ENCODE results near the gene ABCC10. TPM values are rescaled to one million over a fixed set of nuclear protein-coding genes. Genes with fewer than 3 reads are reported as not detected.
"Not testable (repeated sequence)": the region's sequence is repeated elsewhere in the genome, so short reads cannot be mapped to it uniquely, and the experiment has no call there.

Gene ABCC10
- total RNA-seq, 1 donor from 2014 or later: 55.8 TPM

DNA sequence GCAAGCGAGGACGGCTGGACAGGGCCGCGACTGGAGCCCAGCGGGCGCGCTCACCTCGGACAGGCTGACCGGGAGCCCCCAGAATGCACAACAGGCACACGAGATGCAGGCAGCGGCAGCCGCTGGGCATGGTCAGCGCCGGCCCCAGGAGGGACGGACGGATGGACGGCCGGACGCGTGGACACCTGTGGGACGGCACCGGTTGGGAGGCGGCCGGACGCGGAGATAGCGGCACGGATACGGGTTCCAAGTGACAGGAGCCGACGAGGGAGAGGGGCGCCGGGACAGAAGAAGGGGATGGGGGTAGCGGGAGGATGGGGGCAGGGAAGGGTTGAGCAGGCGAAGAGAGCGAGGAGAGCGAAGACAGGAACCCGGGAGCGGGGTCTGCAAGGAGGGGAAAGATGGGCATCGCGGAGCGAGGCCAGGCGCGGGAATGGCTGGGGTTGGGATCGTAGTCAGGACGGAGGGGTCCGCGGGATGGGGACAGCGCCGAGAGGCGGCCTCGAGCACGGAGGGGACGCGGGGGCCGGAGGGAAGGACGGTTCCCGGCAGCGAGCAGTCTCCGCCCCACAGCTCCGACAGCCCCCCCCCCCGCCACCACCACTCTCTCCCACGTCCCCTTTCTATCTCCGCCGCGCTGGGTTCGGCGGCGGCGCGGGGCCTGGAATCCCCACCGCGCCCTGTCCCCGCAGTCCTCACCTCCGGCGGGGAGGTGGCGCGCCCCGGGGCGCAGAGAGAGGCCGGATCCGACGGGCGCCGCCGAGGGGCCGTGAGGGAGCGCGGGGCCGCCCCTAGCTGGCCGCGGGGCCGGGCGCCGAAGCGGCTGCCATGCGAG is 27.6 kb downstream of the ABCC10 start:
- peak overlapping the region; percentile 70 for H3K4me3 Mint-ChIP-seq
- no peaks in the 10 kb centered on the region for H3K9me3 Mint-ChIP-seq

DNA sequence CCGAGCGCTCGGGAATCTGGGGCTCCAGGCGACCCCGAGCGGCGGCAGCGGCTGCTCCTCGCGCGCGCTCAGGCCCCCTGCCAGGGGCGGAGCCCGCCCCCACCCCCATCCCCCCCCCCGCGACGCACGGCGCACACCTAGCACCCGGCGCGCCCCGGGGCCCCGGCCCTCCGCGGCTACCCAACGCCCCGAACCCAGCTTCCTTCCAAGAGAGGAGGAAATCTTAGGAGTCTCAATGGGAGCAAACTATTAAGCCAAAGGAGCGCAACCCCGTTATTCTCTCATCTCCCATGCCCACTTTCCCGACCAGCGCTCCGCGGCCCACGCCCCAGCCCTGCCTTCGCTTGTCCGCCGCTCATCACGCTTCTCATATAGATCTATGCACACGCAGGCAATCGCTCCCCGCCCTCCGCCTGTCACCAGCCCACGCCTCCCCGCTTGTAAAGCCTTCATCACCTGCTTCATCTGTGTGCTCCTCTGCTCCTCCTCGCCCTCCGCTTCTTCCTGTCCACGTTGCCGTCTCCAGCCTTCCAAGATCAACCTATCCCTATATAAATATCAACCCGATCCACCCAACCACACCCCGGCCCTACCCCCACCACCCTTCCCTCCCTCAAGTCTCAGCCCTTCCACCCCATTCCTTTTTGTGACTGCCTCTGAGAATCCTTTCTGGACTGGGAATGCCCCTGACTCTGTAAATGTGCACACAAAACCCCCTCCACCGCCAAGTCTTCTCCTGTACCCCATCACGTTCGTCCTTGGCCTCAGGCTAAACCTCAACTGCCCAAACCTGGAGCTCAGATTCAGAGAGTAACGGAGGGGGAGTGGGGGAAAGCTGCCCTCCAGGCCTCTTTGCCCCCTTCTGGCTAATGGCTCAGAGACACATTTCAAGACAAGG is 28.4 kb downstream of the ABCC10 start, which contains the start of gene DLK2:
Gene DLK2, minus strand, starts transcription at position 18 of the 898 bp plus-strand sequence. CDS start 723 bp downstream, outside the sequence.
- Mint-ChIP-seq H3K36me3 (peaks cover 1% of the 10 kb centered on the region), H3K9me3 (no peaks in the 10 kb centered on the region), H3K4me3 (peak within 1 kb of the TSS; percentile 71), H3K27ac (no peak within 1 kb of the TSS), H3K27me3 (ENCODE audit: low read depth) (peaks cover 41% of the 10 kb centered on the region), H3K4me1 (peaks cover 16% of the 10 kb centered on the region)
- TF ChIP-seq, protein P1, sequence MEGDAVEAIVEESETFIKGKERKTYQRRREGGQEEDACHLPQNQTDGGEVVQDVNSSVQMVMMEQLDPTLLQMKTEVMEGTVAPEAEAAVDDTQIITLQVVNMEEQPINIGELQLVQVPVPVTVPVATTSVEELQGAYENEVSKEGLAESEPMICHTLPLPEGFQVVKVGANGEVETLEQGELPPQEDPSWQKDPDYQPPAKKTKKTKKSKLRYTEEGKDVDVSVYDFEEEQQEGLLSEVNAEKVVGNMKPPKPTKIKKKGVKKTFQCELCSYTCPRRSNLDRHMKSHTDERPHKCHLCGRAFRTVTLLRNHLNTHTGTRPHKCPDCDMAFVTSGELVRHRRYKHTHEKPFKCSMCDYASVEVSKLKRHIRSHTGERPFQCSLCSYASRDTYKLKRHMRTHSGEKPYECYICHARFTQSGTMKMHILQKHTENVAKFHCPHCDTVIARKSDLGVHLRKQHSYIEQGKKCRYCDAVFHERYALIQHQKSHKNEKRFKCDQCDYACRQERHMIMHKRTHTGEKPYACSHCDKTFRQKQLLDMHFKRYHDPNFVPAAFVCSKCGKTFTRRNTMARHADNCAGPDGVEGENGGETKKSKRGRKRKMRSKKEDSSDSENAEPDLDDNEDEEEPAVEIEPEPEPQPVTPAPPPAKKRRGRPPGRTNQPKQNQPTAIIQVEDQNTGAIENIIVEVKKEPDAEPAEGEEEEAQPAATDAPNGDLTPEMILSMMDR (IDR thresholded peaks at IDR 0.05; ENCODE audit: unreplicated experiment): no peak
- DNase-seq (ENCODE audit: low spot score in 2 of 2, unreplicated experiment in 2 of 2): peak in 1 of 2 experiments; percentile 47

More for the DNA sequence above, 27.6 kb downstream of the ABCC10 start:
- Mint-ChIP-seq H3K27me3 (ENCODE audit: low read depth) (peaks cover 37% of the 10 kb centered on the region), H3K4me1 (peaks cover 16% of the 10 kb centered on the region), H3K36me3 (peaks cover 1% of the 10 kb centered on the region), H3K27ac (no peak overlapping the region)
- peak; percentile 50 to 69 for DNase-seq (ENCODE audit: low spot score in 2 of 2, unreplicated experiment in 2 of 2)
- TF ChIP-seq, protein P1 (IDR thresholded peaks at IDR 0.05; ENCODE audit: unreplicated experiment): no peak

DNA sequence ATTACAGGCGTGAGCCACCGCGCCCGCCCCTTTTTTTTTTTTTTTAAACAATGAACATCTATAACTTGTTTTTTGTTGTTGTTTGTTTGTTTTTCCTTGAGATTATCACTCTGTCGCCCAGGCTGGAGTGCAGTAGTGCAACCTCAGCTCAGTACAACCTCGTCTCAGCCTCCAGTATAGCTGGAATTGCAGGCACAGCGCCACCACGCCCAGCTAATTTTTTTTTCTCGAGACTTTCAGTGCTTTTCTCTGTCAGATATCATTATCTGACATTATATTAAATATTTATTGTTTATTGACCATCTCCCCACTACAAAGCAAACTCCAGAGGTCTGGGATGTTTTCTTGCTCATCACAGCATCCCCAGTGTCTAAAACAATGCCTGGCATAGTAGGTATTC is 30.3 kb downstream of the ABCC10 start:
- TF ChIP-seq, protein P1 (IDR thresholded peaks at IDR 0.05; ENCODE audit: unreplicated experiment): no peak
- H3K27ac Mint-ChIP-seq: no peak overlapping the region
- no peaks in the 10 kb centered on the region for H3K9me3 Mint-ChIP-seq
- no peak for DNase-seq (ENCODE audit: low spot score in 2 of 2, unreplicated experiment in 2 of 2)
- H3K4me1 Mint-ChIP-seq: peaks cover 16% of the 10 kb centered on the region
- peaks cover 1% of the 10 kb centered on the region for H3K36me3 Mint-ChIP-seq
- H3K27me3 Mint-ChIP-seq (ENCODE audit: low read depth): peaks cover 51% of the 10 kb centered on the region
- no peak overlapping the region for H3K4me3 Mint-ChIP-seq

DNA sequence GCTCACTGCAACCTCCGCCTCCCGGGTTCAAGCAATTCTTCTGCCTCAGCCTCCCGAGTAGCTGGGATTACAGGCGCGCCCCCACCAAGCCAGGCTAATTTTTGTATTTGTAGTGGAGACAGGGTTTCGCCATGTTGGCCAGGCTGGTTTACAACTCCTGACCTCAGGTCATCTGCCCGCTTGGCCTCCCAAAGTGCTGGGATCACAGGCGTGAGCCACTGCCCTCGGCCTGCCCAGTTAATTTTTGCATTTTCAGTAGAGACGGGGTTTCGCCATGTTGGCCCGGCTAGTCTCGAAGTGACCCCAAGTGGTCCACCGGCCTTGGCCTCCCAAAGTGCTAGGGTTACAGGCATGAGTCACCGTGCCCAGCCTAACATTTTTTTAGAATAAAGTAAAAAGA is 30.8 kb downstream of the ABCC10 start:
- H3K9me3 Mint-ChIP-seq; H3K36me3 Mint-ChIP-seq; H3K4me3 Mint-ChIP-seq; H3K27ac Mint-ChIP-seq; DNase-seq (ENCODE audit: low spot score in 2 of 2, unreplicated experiment in 2 of 2): not testable (repeated sequence)
- H3K27me3 Mint-ChIP-seq (ENCODE audit: low read depth): peaks cover 55% of the 10 kb centered on the region
- H3K4me1 Mint-ChIP-seq: peaks cover 16% of the 10 kb centered on the region

DNA sequence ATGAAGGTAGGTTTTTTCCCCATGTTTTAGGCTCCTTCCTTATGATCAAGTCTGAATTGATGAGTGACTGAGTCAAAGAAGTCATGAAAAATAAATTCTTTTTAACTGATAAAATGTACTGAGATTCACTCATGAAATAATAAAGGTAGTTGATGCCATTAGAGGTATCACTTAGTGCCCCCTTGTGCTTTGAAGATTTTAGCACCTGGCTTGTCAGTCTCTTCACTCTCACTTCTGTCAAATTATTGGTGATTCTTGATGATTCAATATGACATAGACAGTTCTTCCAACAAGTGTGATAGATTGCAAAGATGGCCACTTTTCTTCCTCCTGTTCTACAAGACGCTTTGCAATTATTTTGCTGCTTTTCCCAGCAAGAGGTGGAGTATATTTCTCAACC is 32.2 kb downstream of the ABCC10 start:
- H3K27me3 Mint-ChIP-seq (ENCODE audit: low read depth): peaks cover 51% of the 10 kb centered on the region
- peaks cover 10% of the 10 kb centered on the region for H3K4me1 Mint-ChIP-seq
- H3K4me3 Mint-ChIP-seq: no peak overlapping the region
- no peak for DNase-seq (ENCODE audit: low spot score in 2 of 2, unreplicated experiment in 2 of 2)
- H3K9me3 Mint-ChIP-seq: no peaks in the 10 kb centered on the region
- no peaks in the 10 kb centered on the region for H3K36me3 Mint-ChIP-seq
- TF ChIP-seq, protein P1 (IDR thresholded peaks at IDR 0.05; ENCODE audit: unreplicated experiment): no peak
- no peak overlapping the region for H3K27ac Mint-ChIP-seq

Data from mesothelial cell of epicardium (in vitro differentiated cells).